ENCODE results near the gene B4GALNT2.
"Not testable (repeated sequence)": the region's sequence is repeated elsewhere in the genome, so short reads cannot be mapped to it uniquely, and the experiment has no call there.

B4GALNT2 gene

GRCh38 chr17:49162866-49163265 lies 30.3 kb downstream of the B4GALNT2 start:
- TF ChIP-seq, protein P1, sequence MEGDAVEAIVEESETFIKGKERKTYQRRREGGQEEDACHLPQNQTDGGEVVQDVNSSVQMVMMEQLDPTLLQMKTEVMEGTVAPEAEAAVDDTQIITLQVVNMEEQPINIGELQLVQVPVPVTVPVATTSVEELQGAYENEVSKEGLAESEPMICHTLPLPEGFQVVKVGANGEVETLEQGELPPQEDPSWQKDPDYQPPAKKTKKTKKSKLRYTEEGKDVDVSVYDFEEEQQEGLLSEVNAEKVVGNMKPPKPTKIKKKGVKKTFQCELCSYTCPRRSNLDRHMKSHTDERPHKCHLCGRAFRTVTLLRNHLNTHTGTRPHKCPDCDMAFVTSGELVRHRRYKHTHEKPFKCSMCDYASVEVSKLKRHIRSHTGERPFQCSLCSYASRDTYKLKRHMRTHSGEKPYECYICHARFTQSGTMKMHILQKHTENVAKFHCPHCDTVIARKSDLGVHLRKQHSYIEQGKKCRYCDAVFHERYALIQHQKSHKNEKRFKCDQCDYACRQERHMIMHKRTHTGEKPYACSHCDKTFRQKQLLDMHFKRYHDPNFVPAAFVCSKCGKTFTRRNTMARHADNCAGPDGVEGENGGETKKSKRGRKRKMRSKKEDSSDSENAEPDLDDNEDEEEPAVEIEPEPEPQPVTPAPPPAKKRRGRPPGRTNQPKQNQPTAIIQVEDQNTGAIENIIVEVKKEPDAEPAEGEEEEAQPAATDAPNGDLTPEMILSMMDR (IDR thresholded peaks at IDR 0.05; ENCODE audit: control insufficient read depth, extremely low read depth, insufficient read depth) = no peak
- no peak for DNase-seq (ENCODE audit: low read depth)
- H3K4me3 ChIP-seq (ENCODE audit: low read depth, low read length) = no peak overlapping the region

DNA sequence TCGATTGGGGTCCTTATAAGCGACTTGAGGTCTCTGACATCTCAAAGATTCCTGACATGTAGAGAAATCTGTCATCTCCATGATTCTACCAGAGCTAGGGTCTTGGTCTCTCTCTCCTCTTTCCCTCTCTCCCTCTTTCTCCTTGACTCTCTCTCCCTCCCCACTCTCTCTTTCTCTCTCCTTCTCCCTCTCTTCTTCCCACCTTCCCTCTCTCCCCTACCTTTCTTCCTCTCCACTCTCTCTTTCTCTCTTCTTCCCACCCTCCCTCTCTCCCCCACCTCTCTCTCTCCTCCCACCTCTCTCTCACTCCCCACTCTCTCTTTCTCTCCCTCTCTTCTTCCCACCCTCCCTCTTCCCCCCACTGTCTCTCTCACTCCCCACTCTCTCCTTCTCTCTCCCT lies 32.6 kb downstream of the B4GALNT2 start:
- TF ChIP-seq, protein P1 (IDR thresholded peaks at IDR 0.05; ENCODE audit: control insufficient read depth, extremely low read depth, insufficient read depth) = no peak
- no peak overlapping the region for H3K4me3 ChIP-seq (ENCODE audit: low read depth, low read length)
- no peak for DNase-seq (ENCODE audit: low read depth)

DNA sequence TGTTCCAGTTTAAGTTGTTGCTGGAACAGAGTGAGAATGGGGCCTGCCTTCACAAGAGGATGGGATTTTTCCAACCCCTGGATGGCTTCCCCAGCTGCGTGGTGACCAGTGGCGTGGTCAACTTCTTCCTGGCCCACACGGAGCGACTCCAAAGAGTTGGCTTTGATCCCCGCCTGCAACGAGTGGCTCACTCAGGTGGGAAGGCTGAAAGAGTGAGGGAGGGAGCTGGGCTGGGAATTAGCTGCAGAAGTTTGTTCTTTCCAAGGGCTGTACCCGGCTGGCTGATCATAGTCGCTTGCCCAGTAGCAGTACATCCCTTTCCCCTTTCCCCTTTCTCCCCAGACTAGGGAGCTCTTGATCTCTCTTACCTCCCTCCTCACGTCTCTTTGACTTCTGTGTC lies 36.1 kb downstream of the B4GALNT2 start:
- no peak for DNase-seq (ENCODE audit: low read depth)
- H3K4me3 ChIP-seq (ENCODE audit: low read depth, low read length) = no peak overlapping the region
- TF ChIP-seq, protein P1 (IDR thresholded peaks at IDR 0.05; ENCODE audit: control insufficient read depth, extremely low read depth, insufficient read depth) = no peak

- H3K4me3 ChIP-seq (ENCODE audit: low read depth, low read length) = no peak overlapping the region
- no peak for DNase-seq (ENCODE audit: low read depth)
- TF ChIP-seq, protein P1 (IDR thresholded peaks at IDR 0.05; ENCODE audit: control insufficient read depth, extremely low read depth, insufficient read depth) = no peak
These were observed 37.6 kb downstream of the B4GALNT2 start for GRCh38 chr17:49170216-49170615.

- not testable (repeated sequence) for DNase-seq (ENCODE audit: low read depth); H3K4me3 ChIP-seq (ENCODE audit: low read depth, low read length)
These were observed 38.1 kb downstream of the B4GALNT2 start for GRCh38 chr17:49170711-49171110.

DNA sequence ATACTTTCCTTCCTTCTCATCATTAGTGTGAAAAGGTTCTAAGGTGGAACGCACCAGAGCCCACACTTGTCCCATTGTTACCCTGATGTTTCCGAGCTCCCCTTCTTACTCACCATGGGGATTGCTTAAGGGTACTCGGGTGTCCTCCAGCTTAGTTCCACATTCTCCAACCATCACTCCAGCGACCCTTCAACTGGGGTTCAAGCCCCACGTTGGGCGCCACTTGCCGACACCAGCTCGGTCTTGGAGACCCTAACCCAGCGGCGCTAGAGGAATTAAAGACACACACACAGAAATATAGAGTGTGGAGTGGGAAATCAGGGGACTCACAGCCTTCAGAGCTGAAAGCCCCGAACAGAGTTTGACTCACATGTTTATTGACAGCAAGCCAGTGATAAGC lies 43.4 kb downstream of the B4GALNT2 start:
- not testable (repeated sequence) for DNase-seq (ENCODE audit: low read depth); H3K4me3 ChIP-seq (ENCODE audit: low read depth, low read length)

DNA sequence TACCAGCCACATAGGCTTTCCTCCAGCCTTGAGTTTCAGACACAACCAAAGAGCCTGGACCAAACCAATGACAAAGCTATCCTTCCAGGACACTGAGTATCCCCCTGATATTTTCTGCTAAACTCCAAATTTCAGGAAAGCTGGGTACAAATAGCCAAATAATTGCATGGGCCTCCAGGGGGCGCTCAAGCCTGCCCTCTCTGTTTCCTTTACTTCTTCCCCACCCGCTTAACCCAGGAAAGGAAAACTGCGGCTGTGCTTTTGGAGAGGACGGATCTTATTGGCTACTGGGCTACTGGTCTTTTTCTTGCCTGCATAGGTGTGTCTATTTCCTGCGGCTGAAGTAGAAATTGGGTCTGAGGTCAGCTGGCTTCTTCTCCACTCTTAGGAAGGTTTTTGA lies 47.7 kb downstream of the B4GALNT2 start:
- H3K4me3 ChIP-seq (ENCODE audit: low read depth, low read length) = no peak overlapping the region
- TF ChIP-seq, protein P1 (IDR thresholded peaks at IDR 0.05; ENCODE audit: control insufficient read depth, extremely low read depth, insufficient read depth) = peak; percentile 66
- DNase-seq (ENCODE audit: low read depth) = peak; percentile 6

GRCh38 chr17:49180998-49181635 lies 48.5 kb downstream of the B4GALNT2 start:
- no peak for DNase-seq (ENCODE audit: low read depth)
- H3K4me3 ChIP-seq (ENCODE audit: low read depth, low read length) = no peak overlapping the region
- TF ChIP-seq, protein P1 (IDR thresholded peaks at IDR 0.05; ENCODE audit: control insufficient read depth, extremely low read depth, insufficient read depth) = no peak

Data from LNCaP clone FGC (cell line).